DND-41 (cell line): ENCODE results near the gene SLC13A3.

Source experiments
- CTCF ChIP-seq: IDR thresholded peaks from 2 replicates; pipeline ENCODE4 v1.5.1; 2012; ENCODE audit warnings: borderline replicate concordance, low read length, moderate library complexity, mild to moderate bottlenecking; ENCODE audit not compliant: poor library complexity, severe bottlenecking; ENCODE audit errors: extremely low read depth
- EZH2 ChIP-seq: IDR thresholded peaks from 3 replicates; pipeline ENCODE4 v1.6.1; 2012; ENCODE audit warnings: borderline replicate concordance, low read depth, mild to moderate bottlenecking, moderate library complexity, low read length, inconsistent platforms; ENCODE audit not compliant: severe bottlenecking

GRCh38 chr20:46636514-46636913 lies 14.7 kb downstream of the SLC13A3 start:
- TF ChIP-seq CTCF (no peak), EZH2 (no peak)
